Activated T-helper 1 cell treated with anti-CD3 and anti-CD28 coated beads, Interleukin-12 subunit alpha, Interleukin-12 subunit beta, Interleukin-2, Interleukin-4 antibody, amounts not matched to agents 30 ng/mL and 10 ng/mL and 1 ng/mL, durations not matched to agents 14 hours and 24 hours and 36 hours (primary cell): ENCODE measurements around the gene SLC25A39. TPM values are rescaled to one million over a fixed set of nuclear protein-coding genes. Genes with fewer than 3 reads are reported as not detected.
"Not testable (repeated sequence)": the region's sequence is repeated elsewhere in the genome, so short reads cannot be mapped to it uniquely, and the experiment has no call there.

Experiments used
- DNase-seq: peaks from one replicate; pipeline ENCODE4 v3.0.0; 2021; ENCODE audit warnings: low spot score
- H3K27ac Mint-ChIP-seq: one replicate; pipeline ENCODE4 v1.8.0; 2021; ENCODE audit warnings: mild to moderate bottlenecking, mixed read lengths
- H3K27me3 Mint-ChIP-seq: one replicate; pipeline ENCODE4 v1.8.0; 2022; ENCODE audit warnings: mild to moderate bottlenecking, moderate library complexity, mixed read lengths; ENCODE audit not compliant: insufficient read depth
- H3K36me3 Mint-ChIP-seq: one replicate; pipeline ENCODE4 v1.8.0; 2021; ENCODE audit warnings: low read depth, mixed read lengths
- H3K4me1 Mint-ChIP-seq: one replicate; pipeline ENCODE4 v1.8.0; 2021; ENCODE audit warnings: low read depth, mixed read lengths
- H3K4me3 Mint-ChIP-seq: one replicate; pipeline ENCODE4 v1.8.0; 2021; ENCODE audit warnings: mild to moderate bottlenecking, moderate library complexity, mixed read lengths
- H3K9me3 Mint-ChIP-seq: one replicate; pipeline ENCODE4 v1.8.0; 2021; ENCODE audit warnings: mixed read lengths
- intact Hi-C: fragments of 100-400 bp; cut with micrococcal nuclease; formaldehyde crosslinking; loops from one replicate; pipeline ENCODE4 v1.15.1; 2024
- total RNA-seq: library from RNA; stranded (reverse); gene quantifications from 2 replicates; pipeline ENCODE4 v1.2.3, GENCODE V29; 2022

SLC25A39 gene
- total RNA-seq, 1 donor from 2014 or later: 169 TPM

DNA sequence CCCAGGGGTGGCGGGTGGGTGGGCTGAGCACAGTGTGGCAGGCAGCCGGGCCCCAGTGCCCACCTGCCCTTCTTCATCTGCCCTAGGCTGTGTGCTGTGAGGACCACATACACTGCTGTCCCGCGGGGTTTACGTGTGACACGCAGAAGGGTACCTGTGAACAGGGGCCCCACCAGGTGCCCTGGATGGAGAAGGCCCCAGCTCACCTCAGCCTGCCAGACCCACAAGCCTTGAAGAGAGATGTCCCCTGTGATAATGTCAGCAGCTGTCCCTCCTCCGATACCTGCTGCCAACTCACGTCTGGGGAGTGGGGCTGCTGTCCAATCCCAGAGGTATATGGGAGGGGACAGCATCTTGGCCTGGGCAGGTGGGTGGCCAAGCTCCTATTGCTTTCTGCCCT, 26.8 kb upstream of the SLC25A39 start:
- Mint-ChIP-seq H3K4me3 (no peak overlapping the region), H3K36me3 (peaks cover 7% of the 10 kb centered on the region), H3K9me3 (no peaks in the 10 kb centered on the region), H3K27me3 (peaks cover 6% of the 10 kb centered on the region), H3K27ac (no peak overlapping the region), H3K4me1 (peaks cover 10% of the 10 kb centered on the region)
- DNase-seq: no peak
- intact Hi-C loops: no loop called here

- DNase-seq: peak; percentile 60
- Mint-ChIP-seq H3K4me3 (no peak overlapping the region), H3K27ac (no peak overlapping the region), H3K4me1 (peaks cover 15% of the 10 kb centered on the region), H3K9me3 (no peaks in the 10 kb centered on the region), H3K36me3 (peaks cover 7% of the 10 kb centered on the region), H3K27me3 (peaks cover 6% of the 10 kb centered on the region)
- intact Hi-C loops: no loop called here
Observed at GRCh38 chr17:44350733-44351226, 26.2 kb upstream of the SLC25A39 start.

DNA sequence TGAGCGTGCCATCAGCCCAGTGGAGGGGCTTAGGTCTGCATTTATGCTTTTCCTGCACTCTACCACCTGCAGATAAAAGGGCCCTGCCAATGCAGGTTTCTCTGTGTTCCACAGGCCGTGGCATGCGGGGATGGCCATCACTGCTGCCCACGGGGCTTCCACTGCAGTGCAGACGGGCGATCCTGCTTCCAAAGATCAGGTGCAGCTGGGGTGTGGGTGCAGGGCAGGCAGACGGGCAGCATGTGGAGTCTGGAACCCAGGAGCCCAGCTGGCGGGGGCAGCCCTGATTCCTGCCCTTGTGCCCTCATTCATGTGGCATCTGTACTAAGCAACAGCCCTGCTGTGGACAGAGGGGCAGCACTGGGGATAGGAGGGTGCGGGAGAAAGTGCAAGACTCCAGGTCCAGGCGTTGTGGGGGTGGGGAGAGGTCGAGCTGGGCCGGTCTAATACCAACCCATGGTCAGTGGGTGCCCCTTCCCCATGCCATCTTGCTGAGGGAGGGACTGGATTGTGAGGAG, 25.0 kb upstream of the SLC25A39 start:
- Mint-ChIP-seq H3K4me1 (peaks cover 27% of the 10 kb centered on the region), H3K36me3 (peaks cover 7% of the 10 kb centered on the region), H3K27ac (no peak overlapping the region), H3K9me3 (no peaks in the 10 kb centered on the region), H3K27me3 (no peaks in the 10 kb centered on the region), H3K4me3 (no peak overlapping the region)
- no peak for DNase-seq
- intact Hi-C loops: loop anchor here (5.0 kb wide), 1 partner anchor 227 kb away; the partner anchor contains the start of gene HDAC5

- DNase-seq: no peak
- no peak overlapping the region for H3K4me3 Mint-ChIP-seq
- H3K27me3 Mint-ChIP-seq: no peaks in the 10 kb centered on the region
- peaks cover 27% of the 10 kb centered on the region for H3K4me1 Mint-ChIP-seq
- peaks cover 7% of the 10 kb centered on the region for H3K36me3 Mint-ChIP-seq
- H3K9me3 Mint-ChIP-seq: no peaks in the 10 kb centered on the region
- intact Hi-C loops: loop anchor here (5.0 kb wide), 1 partner anchor 227 kb away; the partner anchor contains the start of gene HDAC5
- no peak overlapping the region for H3K27ac Mint-ChIP-seq
Observed at GRCh38 chr17:44348988-44349364, 24.4 kb upstream of the SLC25A39 start.

DNA sequence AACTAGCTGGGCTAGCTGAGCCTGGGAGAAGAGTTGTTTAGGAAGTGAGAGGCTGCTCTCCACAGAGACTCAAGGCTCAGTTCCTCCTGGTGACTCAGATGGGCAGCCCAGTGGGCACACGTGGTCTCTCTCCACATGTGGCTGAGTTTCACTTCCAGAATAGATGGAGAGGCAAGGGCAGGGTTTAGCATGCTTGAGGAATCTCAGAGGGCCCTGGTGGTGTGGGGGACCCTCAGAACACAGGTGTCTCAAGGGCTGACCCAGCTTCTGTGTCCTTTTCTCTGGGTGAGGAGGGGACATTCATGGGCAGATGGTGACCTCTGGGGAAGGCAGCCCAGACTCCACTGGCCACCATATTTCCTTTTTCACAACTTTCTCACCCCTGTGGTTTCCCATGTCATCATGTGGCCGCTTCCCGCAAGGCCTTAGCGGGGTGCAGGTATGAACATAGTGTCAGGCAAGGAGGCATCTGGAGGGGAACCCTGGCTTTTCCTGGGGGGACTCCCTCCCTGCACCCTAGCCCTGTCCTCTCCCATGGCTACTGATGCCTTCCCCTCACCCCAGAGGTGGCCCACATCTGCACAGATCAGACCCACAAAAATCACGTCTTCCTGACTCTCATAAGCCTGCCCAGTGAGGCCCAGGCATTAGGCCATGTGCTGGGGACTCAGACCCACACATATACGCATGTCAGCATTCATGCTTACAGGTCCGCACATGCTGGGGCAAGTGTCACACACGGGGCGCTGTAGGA, 23.8 kb upstream of the SLC25A39 start:
- Mint-ChIP-seq H3K4me3 (no peak overlapping the region), H3K27ac (no peak overlapping the region), H3K36me3 (peaks cover 7% of the 10 kb centered on the region), H3K4me1 (peaks cover 27% of the 10 kb centered on the region), H3K27me3 (peaks cover 2% of the 10 kb centered on the region), H3K9me3 (no peaks in the 10 kb centered on the region)
- intact Hi-C loops: loop anchor here (5.0 kb wide), 1 partner anchor 226 kb away; the partner anchor contains the start of gene HDAC5
- no peak for DNase-seq

- H3K27me3 Mint-ChIP-seq, H3K9me3 Mint-ChIP-seq, H3K36me3 Mint-ChIP-seq, DNase-seq, H3K27ac Mint-ChIP-seq: not testable (repeated sequence)
- H3K4me1 Mint-ChIP-seq: peaks cover 27% of the 10 kb centered on the region
- intact Hi-C loops: loop anchor here (5.0 kb wide), 1 partner anchor 225 kb away; the partner anchor contains the start of gene HDAC5
- H3K4me3 Mint-ChIP-seq: peak overlapping the region; percentile 26
Observed at GRCh38 chr17:44347206-44348055, 22.8 kb upstream of the SLC25A39 start.

GRCh38 chr17:44346064-44346844, 21.6 kb upstream of the SLC25A39 start:
- no peak overlapping the region for H3K27ac Mint-ChIP-seq
- peak overlapping the region; percentile 93 for H3K4me3 Mint-ChIP-seq
- intact Hi-C loops: loop anchor here (5.0 kb wide), 1 partner anchor 224 kb away; the partner anchor contains the start of gene HDAC5
- peaks cover 27% of the 10 kb centered on the region for H3K4me1 Mint-ChIP-seq
- peaks cover 4% of the 10 kb centered on the region for H3K36me3 Mint-ChIP-seq
- H3K27me3 Mint-ChIP-seq: peaks cover 3% of the 10 kb centered on the region
- no peaks in the 10 kb centered on the region for H3K9me3 Mint-ChIP-seq
- no peak for DNase-seq

DNA sequence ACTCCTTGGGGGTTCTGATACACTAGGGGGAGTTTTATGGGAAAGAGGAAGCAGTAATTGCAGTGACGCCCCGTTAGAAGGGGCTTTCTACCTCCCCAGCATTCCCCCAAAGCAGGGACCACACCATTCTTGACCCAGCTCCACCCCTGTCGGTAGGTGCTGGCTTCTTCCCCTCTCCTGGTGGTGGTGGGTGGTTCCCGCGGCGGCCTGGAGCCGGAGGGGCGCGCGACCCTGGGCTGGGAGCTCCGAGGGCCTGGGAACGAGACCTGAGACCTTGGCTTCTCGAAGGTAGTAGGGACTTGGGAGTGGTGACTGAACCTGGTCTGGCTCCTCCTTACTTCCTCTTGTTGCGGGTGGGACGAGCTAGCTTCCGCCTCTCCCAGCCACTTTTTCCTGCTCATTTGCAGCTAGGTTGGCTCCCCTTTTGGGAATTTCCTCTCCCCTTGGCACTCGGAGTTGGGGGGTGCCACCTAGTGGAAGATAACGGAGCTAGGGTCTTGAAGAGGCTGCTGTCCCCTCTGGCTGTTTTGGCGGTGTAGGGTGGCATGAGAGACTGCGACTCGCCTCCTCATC, 20.9 kb upstream of the SLC25A39 start:
- peaks cover 9% of the 10 kb centered on the region for H3K27me3 Mint-ChIP-seq
- peak overlapping the region; percentile 84 for H3K27ac Mint-ChIP-seq
- no peaks in the 10 kb centered on the region for H3K9me3 Mint-ChIP-seq
- H3K4me1 Mint-ChIP-seq: peaks cover 27% of the 10 kb centered on the region
- peak overlapping the region; percentile 93 for H3K4me3 Mint-ChIP-seq
- DNase-seq: no peak
- peaks cover 4% of the 10 kb centered on the region for H3K36me3 Mint-ChIP-seq
- intact Hi-C loops: loop anchor here (1.0 to 5.0 kb wide), 9 partner anchors 14 to 279 kb away; partner anchors contain the start of genes FAM171A2, G6PC3, HDAC5 and LSM12

DNA sequence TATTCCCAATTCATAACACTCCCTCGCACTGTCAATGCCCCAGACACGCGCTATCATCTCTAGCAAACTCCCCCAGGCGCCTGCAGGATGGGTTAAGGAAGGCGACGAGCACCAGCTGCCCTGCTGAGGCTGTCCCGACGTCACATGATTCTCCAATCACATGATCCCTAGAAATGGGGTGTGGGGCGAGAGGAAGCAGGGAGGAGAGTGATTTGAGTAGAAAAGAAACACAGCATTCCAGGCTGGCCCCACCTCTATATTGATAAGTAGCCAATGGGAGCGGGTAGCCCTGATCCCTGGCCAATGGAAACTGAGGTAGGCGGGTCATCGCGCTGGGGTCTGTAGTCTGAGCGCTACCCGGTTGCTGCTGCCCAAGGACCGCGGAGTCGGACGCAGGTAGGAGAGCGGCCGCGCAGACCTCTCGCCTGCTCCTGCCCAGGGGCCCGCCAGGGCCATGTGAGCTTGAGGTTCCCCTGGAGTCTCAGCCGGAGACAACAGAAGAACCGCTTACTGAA, 20.4 kb upstream of the SLC25A39 start, which contains the start of gene GRN:
Gene GRN (plus strand): TSS at position 364 of the 515 bp plus-strand sequence. CDS start 3,863 bp downstream, outside the sequence.
- Mint-ChIP-seq H3K4me1 (peaks cover 27% of the 10 kb centered on the region), H3K9me3 (no peaks in the 10 kb centered on the region), H3K36me3 (peaks cover 4% of the 10 kb centered on the region), H3K27me3 (peaks cover 9% of the 10 kb centered on the region), H3K27ac (peak within 1 kb of the TSS; percentile 84), H3K4me3 (peak within 1 kb of the TSS; percentile 93)
- intact Hi-C loops: loop anchor here (1.0 to 5.0 kb wide), 9 partner anchors 14 to 279 kb away; partner anchors contain the start of genes FAM171A2, G6PC3, HDAC5 and LSM12
- DNase-seq: peak; percentile 84

DNA sequence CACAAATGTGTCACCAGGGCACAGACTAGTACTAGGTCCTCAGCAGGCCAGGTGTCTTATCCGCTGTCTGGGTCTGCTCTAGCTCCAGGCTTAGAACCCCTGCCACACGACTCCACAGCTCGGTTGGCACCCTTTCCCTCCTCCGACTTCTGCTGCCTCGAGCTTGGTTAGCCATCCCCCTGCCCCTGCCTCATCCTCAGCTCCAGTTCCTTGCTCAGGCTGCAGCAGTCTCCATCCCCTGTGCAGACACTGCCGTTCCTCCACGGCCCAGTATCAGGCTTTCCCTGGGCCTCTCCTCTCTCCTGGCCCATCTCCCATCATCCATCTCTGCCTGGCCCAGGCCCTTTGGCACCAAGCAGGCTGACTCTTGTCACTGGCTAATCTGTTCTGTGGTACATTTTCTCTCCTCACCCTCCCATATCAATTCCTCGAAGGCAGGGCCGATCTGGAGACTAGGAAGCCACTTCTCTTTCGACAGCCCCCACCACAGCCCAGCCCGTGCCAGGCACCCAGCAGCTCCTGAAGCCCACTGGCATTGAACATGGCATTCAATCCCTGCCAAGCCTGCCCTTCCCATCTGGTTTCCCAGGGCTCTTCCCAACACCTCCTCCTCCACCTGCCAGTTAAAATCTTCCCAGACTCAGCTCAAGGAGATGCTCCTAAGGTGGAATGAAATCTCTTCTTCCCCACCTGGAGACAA, 19.0 kb upstream of the SLC25A39 start:
- Mint-ChIP-seq H3K4me3 (no peak overlapping the region), H3K9me3 (no peaks in the 10 kb centered on the region)

GRCh38 chr17:44340553-44340952, 15.9 kb upstream of the SLC25A39 start:
- H3K4me3 Mint-ChIP-seq, H3K36me3 Mint-ChIP-seq, H3K9me3 Mint-ChIP-seq, DNase-seq, H3K4me1 Mint-ChIP-seq, intact Hi-C loops, H3K27ac Mint-ChIP-seq: not testable (repeated sequence)
- peaks cover 17% of the 10 kb centered on the region for H3K27me3 Mint-ChIP-seq

More for the DNA sequence above, 19.0 kb upstream of the SLC25A39 start:
- H3K4me1 Mint-ChIP-seq: peaks cover 25% of the 10 kb centered on the region
- no peaks in the 10 kb centered on the region for H3K36me3 Mint-ChIP-seq
- no peak for DNase-seq
- H3K27ac Mint-ChIP-seq: no peak overlapping the region
- peaks cover 11% of the 10 kb centered on the region for H3K27me3 Mint-ChIP-seq
- intact Hi-C loops: no loop called here
